Thyroid gland (tissue), 4 donors: Measurements from ENCODE around the gene RNF151. TPM values are rescaled to one million over a fixed set of nuclear protein-coding genes. Genes with fewer than 3 reads are reported as not detected.
"Not testable (repeated sequence)": the region's sequence is repeated elsewhere in the genome, so short reads cannot be mapped to it uniquely, and the experiment has no call there.

Experiments used
- DNase-seq, 2 donors: peaks; one replicate each; pipeline ENCODE4 v3.0.0-alpha.2; 2019
- H3K27ac ChIP-seq, 3 donors: fragments of 200-600 bp; sonication (generic); 1 replicate in 2 of 3; 2 replicates in 1 of 3; pipeline ENCODE4 v1.5.1; 2016 to 2019; ENCODE audit warnings: mild to moderate bottlenecking in 1 of 3, moderate library complexity in 1 of 3
- H3K27me3 ChIP-seq: fragments of 200-600 bp; sonication (generic); one replicate; pipeline ENCODE4 v1.5.1; 2019
- H3K36me3 ChIP-seq, 2 donors: fragments of 200-600 bp; sonication (generic); one replicate each; pipeline ENCODE4 v1.5.1; 2016 to 2019
- H3K4me1 ChIP-seq, 2 donors: fragments of 200-600 bp; sonication (generic); one replicate each; pipeline ENCODE4 v1.5.1; 2017 to 2019
- H3K4me3 ChIP-seq, 3 donors: fragments of 200-600 bp; sonication (generic); replicated peaks in 1 of 3; 1 replicate in 2 of 3; 2 replicates in 1 of 3; pipeline ENCODE4 v1.5.1; 2016; ENCODE audit warnings: mild to moderate bottlenecking in 1 of 3
- H3K9me3 ChIP-seq: fragments of 200-600 bp; sonication (generic); one replicate; pipeline ENCODE4 v1.5.1; 2017
- POLR2A ChIP-seq, 2 donors: fragments of 450-650 bp; IDR thresholded peaks; one replicate each; pipeline ENCODE4 v1.6.1; 2017; ENCODE audit warnings: antibody characterized with exemption in 2 of 2, mild to moderate bottlenecking in 2 of 2, moderate library complexity in 1 of 2
- WGBS, 2 donors: methylation state at CpG; one replicate each; pipeline ENCODE4 v1.1.5; 2017; 5-methylcytosine and 5-hydroxymethylcytosine counted together
- intact Hi-C: fragments of 100-400 bp; cut with DNase I; formaldehyde crosslinking; loops from one replicate; pipeline ENCODE4 v1.15.1; 2023
- total RNA-seq, 4 donors: library from RNA; depleted of rRNA; stranded (reverse); fragments of >200 nt; gene quantifications; one replicate each; pipeline ENCODE4 v1.2.3, GENCODE V29; 2016
- TF ChIP-seq, protein P1 (sequence below), 6 experiments: fragments of 200-600 bp in 3 of 6; fragments of 450-650 bp in 3 of 6; sonication (generic) in 3 of 6; IDR thresholded peaks; one replicate each; pipeline ENCODE4 v1.5.1; 2016 to 2019; ENCODE audit warnings: antibody characterized with exemption in 6 of 6, mild to moderate bottlenecking in 2 of 6, inconsistent platforms in 1 of 6, moderate library complexity in 1 of 6

The RNF151 gene
- total RNA-seq, 4 donors from 2014 or later, result not detected

DNA sequence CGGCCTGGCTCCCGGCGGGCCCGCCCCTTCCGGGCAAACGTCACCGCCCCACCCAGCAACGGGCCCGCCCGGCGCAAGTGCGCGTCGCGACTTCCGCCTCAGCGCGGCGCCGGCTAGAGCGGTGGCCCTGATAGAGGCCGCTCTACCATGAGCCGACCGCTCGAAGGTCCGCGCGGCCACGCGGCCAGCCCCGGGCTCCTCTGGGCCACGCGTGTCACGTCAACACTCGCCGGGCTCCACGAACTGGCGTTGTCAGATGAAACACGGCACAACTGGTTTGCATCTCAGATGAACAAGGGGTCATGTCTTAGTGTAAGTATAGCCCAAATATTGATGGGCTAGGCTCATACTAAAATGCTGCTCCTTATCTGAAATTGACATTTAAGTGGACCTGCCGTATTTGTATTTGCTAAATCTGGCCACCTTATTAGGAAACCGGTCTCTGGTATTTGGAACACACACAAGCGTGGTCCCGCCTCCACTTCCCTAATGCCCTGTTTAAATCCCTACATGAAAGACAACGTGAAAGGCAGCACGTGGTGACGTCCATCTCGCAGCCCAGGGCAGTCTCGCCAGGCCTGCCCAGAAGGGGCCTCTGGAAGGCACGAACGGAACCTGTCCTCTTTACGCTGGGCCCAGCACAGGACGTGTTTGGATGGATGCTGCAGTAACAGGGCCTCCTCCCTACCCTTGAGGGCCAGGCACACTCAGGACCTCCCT lies 43.3 kb downstream of the RNF151 start, which contains the start of gene ZNF598:
ZNF598 (minus strand) TSS at position 31 of the 720 bp plus-strand sequence.
- H3K27ac ChIP-seq, result peak within 1 kb of the TSS; percentile 50 to 72 (median 64)
- no peaks in the 10 kb centered on the region for H3K9me3 ChIP-seq
- intact Hi-C loops, result no loop called here
- peaks cover 21 to 33% of the 10 kb centered on the region in 2 donors for H3K4me1 ChIP-seq
- whole genome bisulfite sequencing, 2 donors, result 3 to 10% methylated on average over 7 to 15 of the region's 52 CpGs
- no peaks in the 10 kb centered on the region for H3K36me3 ChIP-seq
- peak; percentile 79 to 81 for DNase-seq
- peak in 1 of 2 donors; percentile 85 for TF ChIP-seq POLR2A (IDR thresholded peaks at IDR 0.05)
- TF ChIP-seq, protein P1, sequence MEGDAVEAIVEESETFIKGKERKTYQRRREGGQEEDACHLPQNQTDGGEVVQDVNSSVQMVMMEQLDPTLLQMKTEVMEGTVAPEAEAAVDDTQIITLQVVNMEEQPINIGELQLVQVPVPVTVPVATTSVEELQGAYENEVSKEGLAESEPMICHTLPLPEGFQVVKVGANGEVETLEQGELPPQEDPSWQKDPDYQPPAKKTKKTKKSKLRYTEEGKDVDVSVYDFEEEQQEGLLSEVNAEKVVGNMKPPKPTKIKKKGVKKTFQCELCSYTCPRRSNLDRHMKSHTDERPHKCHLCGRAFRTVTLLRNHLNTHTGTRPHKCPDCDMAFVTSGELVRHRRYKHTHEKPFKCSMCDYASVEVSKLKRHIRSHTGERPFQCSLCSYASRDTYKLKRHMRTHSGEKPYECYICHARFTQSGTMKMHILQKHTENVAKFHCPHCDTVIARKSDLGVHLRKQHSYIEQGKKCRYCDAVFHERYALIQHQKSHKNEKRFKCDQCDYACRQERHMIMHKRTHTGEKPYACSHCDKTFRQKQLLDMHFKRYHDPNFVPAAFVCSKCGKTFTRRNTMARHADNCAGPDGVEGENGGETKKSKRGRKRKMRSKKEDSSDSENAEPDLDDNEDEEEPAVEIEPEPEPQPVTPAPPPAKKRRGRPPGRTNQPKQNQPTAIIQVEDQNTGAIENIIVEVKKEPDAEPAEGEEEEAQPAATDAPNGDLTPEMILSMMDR (IDR thresholded peaks at IDR 0.05), result peak in 1 of 6 experiments; percentile 11
- H3K4me3 ChIP-seq, result peak within 1 kb of the TSS; percentile 29 to 98 (median 93)
- no peaks in the 10 kb centered on the region for H3K27me3 ChIP-seq

DNA sequence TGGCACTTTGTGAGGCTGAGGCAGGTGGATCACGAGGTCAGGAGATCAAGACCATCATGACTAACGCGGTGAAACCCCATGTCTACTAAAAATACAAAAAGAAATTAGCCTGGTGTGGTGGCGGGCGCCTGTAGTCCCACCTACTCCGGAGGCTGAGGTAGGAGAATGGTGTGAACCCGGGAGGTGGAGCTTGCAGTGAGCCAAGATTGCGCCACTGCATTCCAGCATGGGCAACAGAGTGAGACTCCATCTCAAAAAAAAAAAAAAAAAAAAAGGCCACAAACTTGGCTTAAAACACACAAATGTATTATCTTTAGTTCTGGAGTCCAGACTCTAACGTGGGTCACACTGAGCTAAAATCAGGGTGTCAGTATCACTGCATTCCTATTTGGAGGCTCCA lies 45.1 kb downstream of the RNF151 start:
- intact Hi-C loops, H3K4me3 ChIP-seq, H3K36me3 ChIP-seq, H3K9me3 ChIP-seq, H3K27me3 ChIP-seq, DNase-seq, H3K27ac ChIP-seq: not testable (repeated sequence)
- peaks cover 21 to 28% of the 10 kb centered on the region in 2 donors for H3K4me1 ChIP-seq
- WGBS, 2 donors, result 85 to 86% methylated on average over 9 of the region's 9 CpGs

DNA sequence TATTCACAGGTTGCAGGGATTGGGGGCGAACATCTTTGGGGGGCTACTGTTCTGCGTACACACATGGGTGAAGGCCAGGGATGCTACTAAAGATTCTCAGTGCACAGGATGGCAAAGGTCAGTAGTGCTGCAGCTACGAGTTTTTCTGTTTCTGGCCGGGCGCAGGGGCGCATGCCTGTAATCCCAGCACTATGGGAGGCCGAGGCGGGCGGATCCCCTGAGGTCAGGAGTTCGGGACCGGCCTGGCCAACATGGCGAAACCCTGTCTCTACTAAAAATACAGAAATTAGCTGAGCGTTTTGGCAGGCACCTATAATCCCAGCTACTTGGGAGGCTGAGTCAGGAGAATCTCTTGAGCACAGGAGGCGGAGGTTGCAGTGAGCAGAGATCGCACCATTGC lies 46.9 kb downstream of the RNF151 start:
- WGBS, 2 donors, result 91% methylated on average over 13 to 15 of the region's 15 CpGs
- H3K9me3 ChIP-seq, result no peaks in the 10 kb centered on the region
- no peak overlapping the region for H3K27ac ChIP-seq
- peaks cover 10 to 11% of the 10 kb centered on the region in 2 donors for H3K4me1 ChIP-seq
- H3K36me3 ChIP-seq, result no peaks in the 10 kb centered on the region
- H3K4me3 ChIP-seq, result no peak overlapping the region
- intact Hi-C loops, result no loop called here
- TF ChIP-seq POLR2A (IDR thresholded peaks at IDR 0.05), result no peak
- TF ChIP-seq, protein P1 (IDR thresholded peaks at IDR 0.05), result no peak
- H3K27me3 ChIP-seq, result no peaks in the 10 kb centered on the region
- DNase-seq, result no peak

DNA sequence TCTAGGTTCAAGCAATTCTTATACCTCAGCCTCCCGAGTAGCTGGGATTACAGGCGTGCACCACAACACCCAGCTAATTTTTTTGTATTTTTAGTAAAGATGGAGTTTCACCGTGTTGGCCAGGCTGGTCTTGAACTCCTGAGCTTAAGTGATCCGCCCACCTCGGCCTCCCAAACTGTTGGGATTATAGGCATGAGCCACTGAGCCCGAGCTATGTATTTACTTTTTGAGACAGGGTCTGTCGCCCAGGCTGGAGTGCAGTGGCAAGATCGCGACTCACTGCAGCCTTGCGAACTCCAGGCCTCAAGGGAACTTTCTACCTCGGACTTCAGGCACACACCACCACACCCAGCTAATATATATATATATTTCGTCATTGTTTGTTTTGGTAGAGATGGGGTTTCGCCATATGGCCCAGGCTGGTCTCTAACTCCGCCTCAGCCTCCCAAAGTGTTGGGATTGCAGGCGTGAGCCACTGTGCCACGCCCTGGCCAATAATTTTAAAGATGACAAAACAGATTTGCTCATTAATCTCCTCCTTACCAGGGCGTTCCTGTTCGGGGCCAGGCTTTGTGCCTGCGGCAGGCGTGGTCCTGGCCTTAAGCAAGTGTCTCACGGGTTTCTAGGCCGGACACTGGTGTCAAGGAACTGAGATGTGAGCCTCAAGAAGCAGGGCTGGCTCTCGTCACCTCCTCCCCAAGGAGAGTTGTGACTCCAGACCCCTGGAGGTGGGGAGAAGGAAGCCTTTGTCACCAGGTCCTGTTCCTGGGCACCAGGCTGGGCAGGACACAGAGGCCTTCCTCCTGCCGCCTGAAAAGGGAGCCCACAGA lies 48.7 kb downstream of the RNF151 start:
- TF ChIP-seq, protein P1 (IDR thresholded peaks at IDR 0.05), result no peak
- TF ChIP-seq POLR2A (IDR thresholded peaks at IDR 0.05), result no peak
- no peak for DNase-seq
- H3K27me3 ChIP-seq, result peaks cover 4% of the 10 kb centered on the region

DNA sequence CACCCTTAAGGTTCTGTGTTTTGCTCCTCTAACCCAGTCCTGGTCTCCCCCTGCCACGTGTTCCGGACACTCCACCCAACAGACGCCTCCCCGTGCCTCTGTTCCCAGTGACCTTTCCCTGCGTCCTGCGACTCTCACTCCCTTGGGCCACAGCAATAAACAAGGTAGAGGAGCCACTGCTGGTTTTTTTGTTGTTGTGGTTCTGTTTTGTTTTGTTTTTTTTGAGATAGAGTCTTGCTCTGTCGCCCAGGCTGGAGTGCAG lies 49.2 kb downstream of the RNF151 start:
- Histone ChIP-seq H3K4me3 (no peak overlapping the region), H3K27ac (no peak overlapping the region), H3K9me3 (no peaks in the 10 kb centered on the region), H3K4me1 (peaks cover 0 to 16% of the 10 kb centered on the region in 2 donors), H3K36me3 (no peaks in the 10 kb centered on the region), H3K27me3 (peaks cover 7% of the 10 kb centered on the region)
- DNase-seq, result no peak
- intact Hi-C loops, result no loop called here
- 85 to 88% methylated on average over 7 of the region's 7 CpGs for WGBS, 2 donors
- TF ChIP-seq POLR2A (IDR thresholded peaks at IDR 0.05), result no peak
- TF ChIP-seq, protein P1 (IDR thresholded peaks at IDR 0.05), result no peak

More for the DNA sequence above, 48.7 kb downstream of the RNF151 start:
- no peaks in the 10 kb centered on the region for H3K9me3 ChIP-seq
- H3K4me3 ChIP-seq, result no peak overlapping the region
- WGBS, 2 donors, result 82 to 83% methylated on average over 20 to 23 of the region's 24 CpGs
- no peaks in the 10 kb centered on the region for H3K36me3 ChIP-seq
- peaks cover 3 to 13% of the 10 kb centered on the region in 2 donors for H3K4me1 ChIP-seq
- intact Hi-C loops, result no loop called here
- H3K27ac ChIP-seq, result no peak overlapping the region
